WTC11 (cell line): ENCODE data around the gene POU2F1. TPM values are rescaled to one million over a fixed set of nuclear protein-coding genes. Genes with fewer than 3 reads are reported as not detected.

Experiments
- ATAC-seq: fragments of 200-7000 bp; cut with Tn5 transposase; 2 replicates; pipeline ENCODE4 v1.10.0; 2021; ENCODE audit warnings: mild to moderate bottlenecking, moderate library complexity
- CTCF ChIA-PET: fragments of 300-600 bp; sonication (Branson Sonifier 250); formaldehyde crosslinking; loops from one replicate; lab custom pipeline; 2021; ENCODE audit warnings: antibody characterized with exemption; lab: Charles Lee
- POLR2A ChIA-PET: fragments of 350-600 bp; sonication (Branson Sonifier 250); formaldehyde crosslinking; loops from one replicate; lab custom pipeline; 2021; ENCODE audit warnings: antibody characterized with exemption; lab: Charles Lee
- DNase-seq: peaks from one replicate; pipeline ENCODE4 v3.0.0; 2021; ENCODE audit warnings: low spot score
- H3K27ac Mint-ChIP-seq: 2 replicates; pipeline ENCODE4 v1.8.0; 2021; ENCODE audit warnings: mixed read lengths
- H3K27me3 Mint-ChIP-seq: 2 replicates; pipeline ENCODE4 v1.8.0; 2021; ENCODE audit warnings: low read depth, mild to moderate bottlenecking, moderate library complexity, mixed read lengths
- H3K36me3 Mint-ChIP-seq: 2 replicates; pipeline ENCODE4 v1.8.0; 2021; ENCODE audit warnings: mixed read lengths
- H3K4me1 Mint-ChIP-seq: 2 replicates; pipeline ENCODE4 v1.8.0; 2022; ENCODE audit warnings: mixed read lengths
- H3K4me3 Mint-ChIP-seq: 2 replicates; pipeline ENCODE4 v1.8.0; 2021; ENCODE audit warnings: mild to moderate bottlenecking, moderate library complexity, mixed read lengths
- H3K9me3 Mint-ChIP-seq: 2 replicates; pipeline ENCODE4 v1.8.0; 2021; ENCODE audit warnings: mixed read lengths
- CDX4 ChIP-seq: fragments of 250-450 bp; sonication (Bioruptor Pico); IDR thresholded peaks from 2 replicates; pipeline ENCODE4 v1.9.0; 2021; ENCODE audit warnings: moderate library complexity, mild to moderate bottlenecking, inconsistent platforms, borderline replicate concordance
- E2F1 ChIP-seq: sonication (generic); formaldehyde crosslinking; IDR thresholded peaks from 2 replicates; pipeline ENCODE4 v1.8.0; 2022; ENCODE audit warnings: mild to moderate bottlenecking, missing genetic modification reagents
- ETV6 ChIP-seq: sonication (generic); formaldehyde crosslinking; IDR thresholded peaks from 2 replicates; pipeline ENCODE4 v1.8.1; 2022; ENCODE audit warnings: mild to moderate bottlenecking, missing genetic modification reagents
- IRF2 ChIP-seq: sonication (generic); formaldehyde crosslinking; IDR thresholded peaks from 2 replicates; pipeline ENCODE4 v1.8.0; 2022; ENCODE audit warnings: low read depth, missing genetic modification reagents, borderline replicate concordance
- MXD4 ChIP-seq: fragments of 250-450 bp; sonication (Bioruptor Pico); IDR thresholded peaks from 2 replicates; pipeline ENCODE4 v1.8.0; 2021; ENCODE audit warnings: mild to moderate bottlenecking, moderate library complexity, borderline replicate concordance
- NR1H2 ChIP-seq: sonication (generic); formaldehyde crosslinking; IDR thresholded peaks from 2 replicates; pipeline ENCODE4 v1.9.0; 2021; ENCODE audit warnings: mild to moderate bottlenecking, moderate library complexity, missing genetic modification reagents
- NR2C2 ChIP-seq: sonication (generic); formaldehyde crosslinking; IDR thresholded peaks from 2 replicates; pipeline ENCODE4 v1.8.0; 2022; ENCODE audit warnings: mild to moderate bottlenecking, missing genetic modification reagents
- RELA ChIP-seq: sonication (generic); formaldehyde crosslinking; IDR thresholded peaks from 2 replicates; pipeline ENCODE4 v1.8.1; 2022; ENCODE audit warnings: missing genetic modification reagents, mild to moderate bottlenecking, borderline replicate concordance
- ZBTB21 ChIP-seq: sonication (generic); formaldehyde crosslinking; IDR thresholded peaks from 2 replicates; pipeline ENCODE4 v1.8.1; 2023; ENCODE audit warnings: mild to moderate bottlenecking, missing genetic modification reagents, borderline replicate concordance
- ZMAT4 ChIP-seq: fragments of 250-450 bp; sonication (Bioruptor Pico); IDR thresholded peaks from 2 replicates; pipeline ENCODE4 v1.9.0; 2021; ENCODE audit warnings: mild to moderate bottlenecking
- ZNF263 ChIP-seq: sonication (generic); formaldehyde crosslinking; IDR thresholded peaks from 2 replicates; pipeline ENCODE4 v1.8.1; 2022; ENCODE audit warnings: low read depth, mild to moderate bottlenecking, moderate library complexity, missing genetic modification reagents
- total RNA-seq: library from RNA; stranded (reverse); gene quantifications from 3 replicates; pipeline ENCODE4 v1.2.3, GENCODE V29; 2021
- TF ChIP-seq, protein P1 (sequence below): sonication (generic); formaldehyde crosslinking; IDR thresholded peaks from 2 replicates; pipeline ENCODE4 v1.8.1; 2022; ENCODE audit warnings: mild to moderate bottlenecking, missing genetic modification reagents, moderate library complexity, borderline replicate concordance
- TF ChIP-seq, protein P2 (sequence below): fragments of 250-450 bp; sonication (Bioruptor Pico); conservative IDR thresholded peaks from 2 replicates; pipeline ENCODE4 v1.9.0; 2021; ENCODE audit warnings: mild to moderate bottlenecking
- TF ChIP-seq, protein P3 (sequence below): fragments of 250-450 bp; sonication (Bioruptor Pico); IDR thresholded peaks from 2 replicates; pipeline ENCODE4 v2.1.2; 2022; ENCODE audit warnings: mild to moderate bottlenecking, moderate library complexity
- TF ChIP-seq, protein P4 (sequence below): sonication (generic); formaldehyde crosslinking; IDR thresholded peaks from 2 replicates; pipeline ENCODE4 v1.8.1; 2022; ENCODE audit warnings: low read depth, mild to moderate bottlenecking, moderate library complexity, missing genetic modification reagents, borderline replicate concordance
- TF ChIP-seq, protein P5 (sequence below): sonication (generic); formaldehyde crosslinking; IDR thresholded peaks from 2 replicates; pipeline ENCODE4 v1.8.1; 2023; ENCODE audit warnings: mild to moderate bottlenecking, missing genetic modification reagents, moderate library complexity
- TF ChIP-seq, protein P6 (sequence below): sonication (generic); formaldehyde crosslinking; IDR thresholded peaks from 2 replicates; pipeline ENCODE4 v1.8.1; 2023; ENCODE audit warnings: mild to moderate bottlenecking, missing genetic modification reagents
- TF ChIP-seq, protein P7 (sequence below): sonication (generic); formaldehyde crosslinking; IDR thresholded peaks from 2 replicates; pipeline ENCODE4 v1.8.1; 2022; ENCODE audit warnings: missing genetic modification reagents, borderline replicate concordance

Gene POU2F1
- total RNA-seq, 1 experiment from 2014 or later, result 51.3 TPM

- ChIA-PET CTCF (no interaction called here), POLR2A (no interaction called here)
- Mint-ChIP-seq H3K4me1 (peaks cover 39% of the 10 kb centered on the region), H3K4me3 (no peak overlapping the region), H3K36me3 (no peaks in the 10 kb centered on the region), H3K9me3 (peaks cover 3% of the 10 kb centered on the region; the same call in 1 of the 2 replicates), H3K27me3 (peaks cover 22% of the 10 kb centered on the region), H3K27ac (no peak overlapping the region)
- DNase-seq (no peak), ATAC-seq (no peak)
- TF ChIP-seq, protein P1, sequence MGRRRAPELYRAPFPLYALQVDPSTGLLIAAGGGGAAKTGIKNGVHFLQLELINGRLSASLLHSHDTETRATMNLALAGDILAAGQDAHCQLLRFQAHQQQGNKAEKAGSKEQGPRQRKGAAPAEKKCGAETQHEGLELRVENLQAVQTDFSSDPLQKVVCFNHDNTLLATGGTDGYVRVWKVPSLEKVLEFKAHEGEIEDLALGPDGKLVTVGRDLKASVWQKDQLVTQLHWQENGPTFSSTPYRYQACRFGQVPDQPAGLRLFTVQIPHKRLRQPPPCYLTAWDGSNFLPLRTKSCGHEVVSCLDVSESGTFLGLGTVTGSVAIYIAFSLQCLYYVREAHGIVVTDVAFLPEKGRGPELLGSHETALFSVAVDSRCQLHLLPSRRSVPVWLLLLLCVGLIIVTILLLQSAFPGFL, result no peak
- TF ChIP-seq, protein P2, sequence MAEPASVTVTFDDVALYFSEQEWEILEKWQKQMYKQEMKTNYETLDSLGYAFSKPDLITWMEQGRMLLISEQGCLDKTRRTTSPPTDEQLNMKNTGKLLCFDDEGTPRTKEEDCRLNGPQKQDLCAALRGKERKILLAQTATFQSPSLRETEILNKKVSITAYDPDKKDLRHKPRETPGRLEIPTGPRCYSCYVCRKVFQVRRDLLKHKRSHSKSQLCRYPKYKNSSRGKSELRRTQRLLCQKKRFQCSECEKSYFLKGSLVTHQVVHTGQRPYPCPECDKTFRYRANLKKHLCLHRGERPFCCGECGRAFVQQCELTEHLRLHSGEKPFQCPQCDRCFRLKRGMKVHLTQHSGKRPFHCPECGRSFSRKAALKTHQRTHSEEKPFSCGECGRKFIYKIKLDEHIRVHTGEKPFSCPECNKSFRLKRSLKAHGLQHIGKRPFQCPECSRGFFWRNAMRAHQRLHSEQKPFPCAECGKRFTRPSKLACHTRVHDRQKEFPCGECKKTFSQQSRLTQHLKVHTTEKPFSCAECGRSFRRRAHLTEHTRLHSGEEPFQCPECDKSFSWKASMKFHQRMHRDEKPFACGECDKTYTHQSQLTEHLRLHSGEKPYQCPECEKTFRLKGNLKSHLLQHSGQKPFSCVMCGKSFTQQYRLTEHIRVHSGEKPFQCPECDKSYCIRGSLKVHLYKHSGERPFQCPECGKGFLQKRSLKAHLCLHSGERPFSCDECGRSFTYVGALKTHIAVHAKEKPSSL (CRISPR knock-in tag), result no peak
Measured at GRCh38 chr1:167434306-167434705, 213.6 kb downstream of the POU2F1 start.

GRCh38 chr1:167435484-167435883 lies 214.8 kb downstream of the POU2F1 start:
- H3K36me3 Mint-ChIP-seq, result no peaks in the 10 kb centered on the region
- no peak for TF ChIP-seq E2F1 (CRISPR knock-in tag)
- TF ChIP-seq, protein P3, sequence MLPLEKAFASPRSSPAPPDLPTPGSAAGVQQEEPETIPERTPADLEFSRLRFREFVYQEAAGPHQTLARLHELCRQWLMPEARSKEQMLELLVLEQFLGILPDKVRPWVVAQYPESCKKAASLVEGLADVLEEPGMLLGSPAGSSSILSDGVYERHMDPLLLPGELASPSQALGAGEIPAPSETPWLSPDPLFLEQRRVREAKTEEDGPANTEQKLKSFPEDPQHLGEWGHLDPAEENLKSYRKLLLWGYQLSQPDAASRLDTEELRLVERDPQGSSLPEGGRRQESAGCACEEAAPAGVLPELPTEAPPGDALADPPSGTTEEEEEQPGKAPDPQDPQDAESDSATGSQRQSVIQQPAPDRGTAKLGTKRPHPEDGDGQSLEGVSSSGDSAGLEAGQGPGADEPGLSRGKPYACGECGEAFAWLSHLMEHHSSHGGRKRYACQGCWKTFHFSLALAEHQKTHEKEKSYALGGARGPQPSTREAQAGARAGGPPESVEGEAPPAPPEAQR (CRISPR knock-in tag), result no peak
- no peak for TF ChIP-seq NR2C2 (CRISPR knock-in tag)
- no peak for TF ChIP-seq CDX4 (CRISPR knock-in tag)
- no peak for TF ChIP-seq ZBTB21 (CRISPR knock-in tag)
- no peak for TF ChIP-seq ETV6 (CRISPR knock-in tag)
- TF ChIP-seq IRF2 (CRISPR knock-in tag), result no peak
- no peak for TF ChIP-seq ZNF263 (CRISPR knock-in tag)
- TF ChIP-seq ZMAT4, result no peak
- TF ChIP-seq NR1H2, result no peak
- TF ChIP-seq, protein P4, sequence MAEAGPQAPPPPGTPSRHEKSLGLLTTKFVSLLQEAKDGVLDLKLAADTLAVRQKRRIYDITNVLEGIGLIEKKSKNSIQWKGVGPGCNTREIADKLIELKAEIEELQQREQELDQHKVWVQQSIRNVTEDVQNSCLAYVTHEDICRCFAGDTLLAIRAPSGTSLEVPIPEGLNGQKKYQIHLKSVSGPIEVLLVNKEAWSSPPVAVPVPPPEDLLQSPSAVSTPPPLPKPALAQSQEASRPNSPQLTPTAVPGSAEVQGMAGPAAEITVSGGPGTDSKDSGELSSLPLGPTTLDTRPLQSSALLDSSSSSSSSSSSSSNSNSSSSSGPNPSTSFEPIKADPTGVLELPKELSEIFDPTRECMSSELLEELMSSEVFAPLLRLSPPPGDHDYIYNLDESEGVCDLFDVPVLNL (CRISPR knock-in tag), result no peak
- TF ChIP-seq, protein P5, sequence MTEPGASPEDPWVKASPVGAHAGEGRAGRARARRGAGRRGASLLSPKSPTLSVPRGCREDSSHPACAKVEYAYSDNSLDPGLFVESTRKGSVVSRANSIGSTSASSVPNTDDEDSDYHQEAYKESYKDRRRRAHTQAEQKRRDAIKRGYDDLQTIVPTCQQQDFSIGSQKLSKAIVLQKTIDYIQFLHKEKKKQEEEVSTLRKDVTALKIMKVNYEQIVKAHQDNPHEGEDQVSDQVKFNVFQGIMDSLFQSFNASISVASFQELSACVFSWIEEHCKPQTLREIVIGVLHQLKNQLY (CRISPR knock-in tag), result no peak
- no peak for TF ChIP-seq RELA
- TF ChIP-seq MXD4, result no peak
- TF ChIP-seq, protein P6, sequence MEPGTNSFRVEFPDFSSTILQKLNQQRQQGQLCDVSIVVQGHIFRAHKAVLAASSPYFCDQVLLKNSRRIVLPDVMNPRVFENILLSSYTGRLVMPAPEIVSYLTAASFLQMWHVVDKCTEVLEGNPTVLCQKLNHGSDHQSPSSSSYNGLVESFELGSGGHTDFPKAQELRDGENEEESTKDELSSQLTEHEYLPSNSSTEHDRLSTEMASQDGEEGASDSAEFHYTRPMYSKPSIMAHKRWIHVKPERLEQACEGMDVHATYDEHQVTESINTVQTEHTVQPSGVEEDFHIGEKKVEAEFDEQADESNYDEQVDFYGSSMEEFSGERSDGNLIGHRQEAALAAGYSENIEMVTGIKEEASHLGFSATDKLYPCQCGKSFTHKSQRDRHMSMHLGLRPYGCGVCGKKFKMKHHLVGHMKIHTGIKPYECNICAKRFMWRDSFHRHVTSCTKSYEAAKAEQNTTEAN (CRISPR knock-in tag), result no peak
- TF ChIP-seq, protein P7, sequence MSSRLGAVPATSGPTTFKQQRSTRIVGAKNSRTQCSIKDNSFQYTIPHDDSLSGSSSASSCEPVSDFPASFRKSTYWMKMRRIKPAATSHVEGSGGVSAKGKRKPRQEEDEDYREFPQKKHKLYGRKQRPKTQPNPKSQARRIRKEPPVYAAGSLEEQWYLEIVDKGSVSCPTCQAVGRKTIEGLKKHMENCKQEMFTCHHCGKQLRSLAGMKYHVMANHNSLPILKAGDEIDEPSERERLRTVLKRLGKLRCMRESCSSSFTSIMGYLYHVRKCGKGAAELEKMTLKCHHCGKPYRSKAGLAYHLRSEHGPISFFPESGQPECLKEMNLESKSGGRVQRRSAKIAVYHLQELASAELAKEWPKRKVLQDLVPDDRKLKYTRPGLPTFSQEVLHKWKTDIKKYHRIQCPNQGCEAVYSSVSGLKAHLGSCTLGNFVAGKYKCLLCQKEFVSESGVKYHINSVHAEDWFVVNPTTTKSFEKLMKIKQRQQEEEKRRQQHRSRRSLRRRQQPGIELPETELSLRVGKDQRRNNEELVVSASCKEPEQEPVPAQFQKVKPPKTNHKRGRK (CRISPR knock-in tag), result no peak

More at GRCh38 chr1:167435484-167435883, 214.8 kb downstream of the POU2F1 start:
- POLR2A ChIA-PET, result no interaction called here
- DNase-seq, result no peak
- H3K4me1 Mint-ChIP-seq, result peaks cover 34% of the 10 kb centered on the region
- no peak overlapping the region for H3K4me3 Mint-ChIP-seq
- peaks cover 3% of the 10 kb centered on the region; the same call in 1 of the 2 replicates for H3K9me3 Mint-ChIP-seq
- peaks cover 34% of the 10 kb centered on the region for H3K27me3 Mint-ChIP-seq
- ATAC-seq, result no peak
- CTCF ChIA-PET, result no interaction called here
- no peak overlapping the region for H3K27ac Mint-ChIP-seq
